HepG2 (cell line): Measurements from ENCODE around the gene MSANTD4.

Experiments
- ATF1 ChIP-seq: IDR thresholded peaks from 2 replicates; pipeline ENCODE4 v1.6.1; 2016; ENCODE audit warnings: mild to moderate bottlenecking, control low read depth
- CREB1 ChIP-seq, 2 experiments: fragments of 450-650 bp in 1 of 2; IDR thresholded peaks; 2 replicates each; pipeline ENCODE4 v1.6.1; 2016 to 2017; ENCODE audit warnings: control low read depth in 1 of 2, mild to moderate bottlenecking in 1 of 2, missing compliant biosample characterization in 1 of 2, missing genetic modification characterization in 1 of 2
- ELF1 ChIP-seq: sonication (generic); formaldehyde crosslinking; IDR thresholded peaks from 2 replicates; pipeline ENCODE4 v1.4.0; 2020; ENCODE audit warnings: missing genetic modification reagents
- FOXA1 ChIP-seq, 2 experiments: fragments of 450-650 bp in 1 of 2; sonication (generic) in 1 of 2; formaldehyde crosslinking in 1 of 2; IDR thresholded peaks; 2 replicates each; pipeline versions ENCODE4 v1.4.0 to v1.6.1; 2016 to 2020; ENCODE audit warnings: missing genetic modification reagents in 1 of 2
- HDAC2 ChIP-seq: sonication (generic); formaldehyde crosslinking; IDR thresholded peaks from 2 replicates; pipeline ENCODE4 v1.4.0; 2020; ENCODE audit warnings: missing genetic modification reagents
- PHF20 ChIP-seq: sonication (generic); formaldehyde crosslinking; IDR thresholded peaks from 2 replicates; pipeline ENCODE4 v1.5.0; 2020; ENCODE audit warnings: mild to moderate bottlenecking, missing genetic modification reagents
- POLR2A ChIP-seq, 2 experiments: IDR thresholded peaks; 2 replicates each; pipeline ENCODE4 v1.6.1; 2011; ENCODE audit warnings: low read depth in 2 of 2, low read length in 2 of 2, mild to moderate bottlenecking in 1 of 2, moderate library complexity in 1 of 2; ENCODE audit not compliant: insufficient read depth in 1 of 2
- SP1 ChIP-seq, 2 experiments: fragments of 450-650 bp in 1 of 2; sonication (generic) in 1 of 2; formaldehyde crosslinking in 1 of 2; IDR thresholded peaks; 2 replicates each; pipeline versions ENCODE4 v1.4.0 to v1.6.1; 2016 to 2020; ENCODE audit warnings: missing genetic modification reagents in 1 of 2
- TRIM24 ChIP-seq: sonication (generic); formaldehyde crosslinking; IDR thresholded peaks from 2 replicates; pipeline ENCODE4 v1.8.0; 2022; ENCODE audit warnings: mild to moderate bottlenecking, missing genetic modification reagents
- ZFP41 ChIP-seq: sonication (generic); formaldehyde crosslinking; IDR thresholded peaks from 2 replicates; pipeline ENCODE4 v1.4.0; 2020; ENCODE audit warnings: mild to moderate bottlenecking, missing genetic modification reagents, borderline replicate concordance
- ZNF274 ChIP-seq: sonication (generic); formaldehyde crosslinking; IDR thresholded peaks from 2 replicates; pipeline ENCODE4 v1.5.1; 2020; ENCODE audit warnings: mild to moderate bottlenecking, missing genetic modification reagents
- ZNF335 ChIP-seq: sonication (generic); formaldehyde crosslinking; IDR thresholded peaks from 2 replicates; pipeline ENCODE4 v1.4.0; 2020; ENCODE audit warnings: missing genetic modification reagents
- ZNF510 ChIP-seq: sonication (generic); formaldehyde crosslinking; IDR thresholded peaks from 2 replicates; pipeline ENCODE4 v1.4.0; 2020; ENCODE audit warnings: low read depth, mild to moderate bottlenecking, missing genetic modification reagents
- TF ChIP-seq, protein P1 (sequence below), 2 experiments: sonication (generic) in 1 of 2; formaldehyde crosslinking in 1 of 2; IDR thresholded peaks; 2 replicates each; pipeline versions ENCODE4 v1.6.1 to v1.9.0; 2014 to 2022; ENCODE audit warnings: antibody characterized with exemption in 1 of 2, borderline replicate concordance in 1 of 2, inconsistent platforms in 1 of 2, low read depth in 1 of 2, missing genetic modification reagents in 1 of 2

DNA sequence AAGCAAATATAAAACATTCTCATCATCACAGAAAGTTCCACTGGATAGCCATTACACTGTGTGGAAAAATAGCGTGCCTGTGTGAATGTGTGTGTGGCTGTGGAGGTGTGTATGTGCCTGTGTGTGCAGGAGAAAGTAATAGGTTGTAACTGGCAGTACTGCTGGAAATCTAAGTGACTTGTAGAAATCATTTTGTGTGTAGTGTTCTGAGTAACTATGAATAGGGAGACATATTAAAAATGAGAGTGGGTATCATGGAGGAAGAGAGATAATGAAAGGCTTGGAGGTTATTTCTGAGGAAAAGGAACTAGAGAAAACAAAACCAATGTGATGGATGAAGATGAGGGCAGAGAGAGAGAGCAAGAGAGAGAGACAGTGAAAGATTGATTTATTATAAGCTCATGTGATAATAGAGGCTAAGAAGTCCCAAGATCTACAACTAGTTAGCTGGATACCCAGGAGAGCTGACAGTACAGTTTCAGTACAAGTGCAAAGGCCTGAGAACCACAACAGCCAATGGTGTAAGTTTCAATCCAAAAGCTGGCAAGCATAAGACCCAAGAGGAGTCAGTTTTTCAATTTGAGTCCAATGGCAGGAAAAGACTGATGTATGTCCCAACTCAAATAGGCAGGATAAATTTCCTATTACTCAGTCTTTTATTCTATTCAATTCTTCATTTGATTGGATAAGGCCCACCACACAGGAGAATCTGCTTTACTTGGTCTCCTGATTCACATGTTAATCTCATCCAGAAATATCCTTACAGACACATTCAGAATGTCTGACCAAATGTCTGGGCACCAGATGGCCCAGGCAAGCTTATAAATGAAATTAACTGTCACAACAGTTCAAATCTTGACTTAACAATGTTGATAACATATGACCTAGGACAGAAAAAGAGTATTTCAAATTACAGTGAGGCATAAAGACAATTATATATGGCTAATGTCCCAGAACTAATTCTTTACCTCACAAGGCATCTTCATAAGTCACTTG, 40.2 kb upstream of the MSANTD4 start:
- TF ChIP-seq FOXA1 (IDR thresholded peaks at IDR 0.05), result no peak
- no peak for TF ChIP-seq FOXA1 (CRISPR knock-in tag; IDR thresholded peaks at IDR 0.05)
- no peak for TF ChIP-seq PHF20 (CRISPR knock-in tag)
- TF ChIP-seq, protein P1, sequence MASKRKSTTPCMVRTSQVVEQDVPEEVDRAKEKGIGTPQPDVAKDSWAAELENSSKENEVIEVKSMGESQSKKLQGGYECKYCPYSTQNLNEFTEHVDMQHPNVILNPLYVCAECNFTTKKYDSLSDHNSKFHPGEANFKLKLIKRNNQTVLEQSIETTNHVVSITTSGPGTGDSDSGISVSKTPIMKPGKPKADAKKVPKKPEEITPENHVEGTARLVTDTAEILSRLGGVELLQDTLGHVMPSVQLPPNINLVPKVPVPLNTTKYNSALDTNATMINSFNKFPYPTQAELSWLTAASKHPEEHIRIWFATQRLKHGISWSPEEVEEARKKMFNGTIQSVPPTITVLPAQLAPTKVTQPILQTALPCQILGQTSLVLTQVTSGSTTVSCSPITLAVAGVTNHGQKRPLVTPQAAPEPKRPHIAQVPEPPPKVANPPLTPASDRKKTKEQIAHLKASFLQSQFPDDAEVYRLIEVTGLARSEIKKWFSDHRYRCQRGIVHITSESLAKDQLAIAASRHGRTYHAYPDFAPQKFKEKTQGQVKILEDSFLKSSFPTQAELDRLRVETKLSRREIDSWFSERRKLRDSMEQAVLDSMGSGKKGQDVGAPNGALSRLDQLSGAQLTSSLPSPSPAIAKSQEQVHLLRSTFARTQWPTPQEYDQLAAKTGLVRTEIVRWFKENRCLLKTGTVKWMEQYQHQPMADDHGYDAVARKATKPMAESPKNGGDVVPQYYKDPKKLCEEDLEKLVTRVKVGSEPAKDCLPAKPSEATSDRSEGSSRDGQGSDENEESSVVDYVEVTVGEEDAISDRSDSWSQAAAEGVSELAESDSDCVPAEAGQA (IDR thresholded peaks at IDR 0.05; ENCODE audit: low read depth), result no peak
- TF ChIP-seq, protein P1 (CRISPR knock-in tag; IDR thresholded peaks at IDR 0.05; ENCODE audit: borderline replicate concordance), result no peak
- TF ChIP-seq TRIM24 (CRISPR knock-in tag), result no peak
- no peak for TF ChIP-seq ZNF274 (CRISPR knock-in tag)
- no peak for TF ChIP-seq ZNF510
- no peak for TF ChIP-seq POLR2A (IDR thresholded peaks at IDR 0.05; ENCODE audit: insufficient read depth in 1 of 2, low read depth in 2 of 2, low read length in 2 of 2)
- no peak for TF ChIP-seq ELF1
- no peak for TF ChIP-seq ZNF335
- no peak for TF ChIP-seq CREB1 (IDR thresholded peaks at IDR 0.05)
- no peak for TF ChIP-seq CREB1 (CRISPR knock-in tag; IDR thresholded peaks at IDR 0.05)
- TF ChIP-seq ZFP41 (CRISPR knock-in tag), result no peak
- TF ChIP-seq SP1 (IDR thresholded peaks at IDR 0.05), result no peak
- no peak for TF ChIP-seq SP1 (CRISPR knock-in tag; IDR thresholded peaks at IDR 0.05)
- TF ChIP-seq HDAC2 (CRISPR knock-in tag), result no peak
- TF ChIP-seq ATF1 (CRISPR knock-in tag), result no peak
